Liver (tissue), 3 donors: Measurements from ENCODE around the gene PPP2R3A.

Experiments
- GABPA ChIP-seq, 2 donors: IDR thresholded peaks in 1 of 2; conservative IDR thresholded peaks in 1 of 2; 2 replicates each; pipeline ENCODE4 v1.6.1; 2016; ENCODE audit warnings: antibody characterized with exemption in 2 of 2, mild to moderate bottlenecking in 1 of 2, moderate library complexity in 1 of 2
- TF ChIP-seq, protein P1 (sequence below): fragments of 150-350 bp; IDR thresholded peaks from 2 replicates; pipeline ENCODE4 v1.5.1; 2017; ENCODE audit warnings: improper control_type of control experiment, low read depth, low read length; ENCODE audit not compliant: missing input control
- TF ChIP-seq, protein P2 (sequence below): IDR thresholded peaks from 2 replicates; pipeline ENCODE4 v1.6.1; 2016; ENCODE audit warnings: antibody characterized with exemption, mild to moderate bottlenecking
- TF ChIP-seq, protein P3 (sequence below): IDR thresholded peaks from 2 replicates; pipeline ENCODE4 v1.6.1; 2016; ENCODE audit warnings: antibody characterized with exemption
- donor health status: healthy.
- donor health status: healthy.

DNA sequence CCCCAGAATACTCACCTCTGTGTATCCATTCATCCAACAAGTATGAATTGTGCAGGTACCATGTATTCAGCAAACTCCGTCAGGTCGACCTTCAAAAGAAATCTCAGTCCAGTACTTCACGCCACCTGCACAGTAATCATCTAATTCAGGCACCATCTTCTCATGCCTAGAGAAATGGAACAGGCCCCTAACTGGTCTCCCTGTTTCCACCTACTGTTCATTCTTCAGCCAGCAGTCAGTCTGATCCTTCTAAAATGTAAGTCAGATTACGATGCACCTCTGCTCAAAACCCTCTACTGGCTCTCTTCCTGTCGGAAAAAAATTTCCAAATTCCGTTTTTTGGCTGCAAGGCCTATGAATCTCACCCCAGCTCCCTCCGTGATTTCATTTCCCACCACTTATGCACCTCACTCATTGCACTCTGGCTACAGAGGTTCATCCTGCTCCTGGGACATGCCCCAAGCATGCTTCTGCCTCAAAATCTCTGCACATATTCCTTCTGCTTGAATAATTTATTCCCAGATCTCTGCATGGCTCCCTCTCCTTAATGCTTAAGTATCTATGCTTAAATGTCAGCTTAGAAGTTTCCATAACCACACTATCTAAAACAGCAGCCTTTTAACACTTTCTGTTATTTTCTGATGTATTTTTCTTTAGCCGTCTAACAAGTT is 47.5 kb upstream of the PPP2R3A start:
- no peak for TF ChIP-seq GABPA (IDR thresholded peaks at IDR 0.05 in 1 of 2, conservative IDR thresholded peaks at IDR 0.05 in 1 of 2)
- TF ChIP-seq, protein P1, sequence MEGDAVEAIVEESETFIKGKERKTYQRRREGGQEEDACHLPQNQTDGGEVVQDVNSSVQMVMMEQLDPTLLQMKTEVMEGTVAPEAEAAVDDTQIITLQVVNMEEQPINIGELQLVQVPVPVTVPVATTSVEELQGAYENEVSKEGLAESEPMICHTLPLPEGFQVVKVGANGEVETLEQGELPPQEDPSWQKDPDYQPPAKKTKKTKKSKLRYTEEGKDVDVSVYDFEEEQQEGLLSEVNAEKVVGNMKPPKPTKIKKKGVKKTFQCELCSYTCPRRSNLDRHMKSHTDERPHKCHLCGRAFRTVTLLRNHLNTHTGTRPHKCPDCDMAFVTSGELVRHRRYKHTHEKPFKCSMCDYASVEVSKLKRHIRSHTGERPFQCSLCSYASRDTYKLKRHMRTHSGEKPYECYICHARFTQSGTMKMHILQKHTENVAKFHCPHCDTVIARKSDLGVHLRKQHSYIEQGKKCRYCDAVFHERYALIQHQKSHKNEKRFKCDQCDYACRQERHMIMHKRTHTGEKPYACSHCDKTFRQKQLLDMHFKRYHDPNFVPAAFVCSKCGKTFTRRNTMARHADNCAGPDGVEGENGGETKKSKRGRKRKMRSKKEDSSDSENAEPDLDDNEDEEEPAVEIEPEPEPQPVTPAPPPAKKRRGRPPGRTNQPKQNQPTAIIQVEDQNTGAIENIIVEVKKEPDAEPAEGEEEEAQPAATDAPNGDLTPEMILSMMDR: no peak
- TF ChIP-seq, protein P2, sequence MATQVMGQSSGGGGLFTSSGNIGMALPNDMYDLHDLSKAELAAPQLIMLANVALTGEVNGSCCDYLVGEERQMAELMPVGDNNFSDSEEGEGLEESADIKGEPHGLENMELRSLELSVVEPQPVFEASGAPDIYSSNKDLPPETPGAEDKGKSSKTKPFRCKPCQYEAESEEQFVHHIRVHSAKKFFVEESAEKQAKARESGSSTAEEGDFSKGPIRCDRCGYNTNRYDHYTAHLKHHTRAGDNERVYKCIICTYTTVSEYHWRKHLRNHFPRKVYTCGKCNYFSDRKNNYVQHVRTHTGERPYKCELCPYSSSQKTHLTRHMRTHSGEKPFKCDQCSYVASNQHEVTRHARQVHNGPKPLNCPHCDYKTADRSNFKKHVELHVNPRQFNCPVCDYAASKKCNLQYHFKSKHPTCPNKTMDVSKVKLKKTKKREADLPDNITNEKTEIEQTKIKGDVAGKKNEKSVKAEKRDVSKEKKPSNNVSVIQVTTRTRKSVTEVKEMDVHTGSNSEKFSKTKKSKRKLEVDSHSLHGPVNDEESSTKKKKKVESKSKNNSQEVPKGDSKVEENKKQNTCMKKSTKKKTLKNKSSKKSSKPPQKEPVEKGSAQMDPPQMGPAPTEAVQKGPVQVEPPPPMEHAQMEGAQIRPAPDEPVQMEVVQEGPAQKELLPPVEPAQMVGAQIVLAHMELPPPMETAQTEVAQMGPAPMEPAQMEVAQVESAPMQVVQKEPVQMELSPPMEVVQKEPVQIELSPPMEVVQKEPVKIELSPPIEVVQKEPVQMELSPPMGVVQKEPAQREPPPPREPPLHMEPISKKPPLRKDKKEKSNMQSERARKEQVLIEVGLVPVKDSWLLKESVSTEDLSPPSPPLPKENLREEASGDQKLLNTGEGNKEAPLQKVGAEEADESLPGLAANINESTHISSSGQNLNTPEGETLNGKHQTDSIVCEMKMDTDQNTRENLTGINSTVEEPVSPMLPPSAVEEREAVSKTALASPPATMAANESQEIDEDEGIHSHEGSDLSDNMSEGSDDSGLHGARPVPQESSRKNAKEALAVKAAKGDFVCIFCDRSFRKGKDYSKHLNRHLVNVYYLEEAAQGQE: no peak
- TF ChIP-seq, protein P3, sequence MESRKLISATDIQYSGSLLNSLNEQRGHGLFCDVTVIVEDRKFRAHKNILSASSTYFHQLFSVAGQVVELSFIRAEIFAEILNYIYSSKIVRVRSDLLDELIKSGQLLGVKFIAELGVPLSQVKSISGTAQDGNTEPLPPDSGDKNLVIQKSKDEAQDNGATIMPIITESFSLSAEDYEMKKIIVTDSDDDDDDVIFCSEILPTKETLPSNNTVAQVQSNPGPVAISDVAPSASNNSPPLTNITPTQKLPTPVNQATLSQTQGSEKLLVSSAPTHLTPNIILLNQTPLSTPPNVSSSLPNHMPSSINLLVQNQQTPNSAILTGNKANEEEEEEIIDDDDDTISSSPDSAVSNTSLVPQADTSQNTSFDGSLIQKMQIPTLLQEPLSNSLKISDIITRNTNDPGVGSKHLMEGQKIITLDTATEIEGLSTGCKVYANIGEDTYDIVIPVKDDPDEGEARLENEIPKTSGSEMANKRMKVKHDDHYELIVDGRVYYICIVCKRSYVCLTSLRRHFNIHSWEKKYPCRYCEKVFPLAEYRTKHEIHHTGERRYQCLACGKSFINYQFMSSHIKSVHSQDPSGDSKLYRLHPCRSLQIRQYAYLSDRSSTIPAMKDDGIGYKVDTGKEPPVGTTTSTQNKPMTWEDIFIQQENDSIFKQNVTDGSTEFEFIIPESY: no peak
